ENCODE results near the gene OR1N2.

DNA sequence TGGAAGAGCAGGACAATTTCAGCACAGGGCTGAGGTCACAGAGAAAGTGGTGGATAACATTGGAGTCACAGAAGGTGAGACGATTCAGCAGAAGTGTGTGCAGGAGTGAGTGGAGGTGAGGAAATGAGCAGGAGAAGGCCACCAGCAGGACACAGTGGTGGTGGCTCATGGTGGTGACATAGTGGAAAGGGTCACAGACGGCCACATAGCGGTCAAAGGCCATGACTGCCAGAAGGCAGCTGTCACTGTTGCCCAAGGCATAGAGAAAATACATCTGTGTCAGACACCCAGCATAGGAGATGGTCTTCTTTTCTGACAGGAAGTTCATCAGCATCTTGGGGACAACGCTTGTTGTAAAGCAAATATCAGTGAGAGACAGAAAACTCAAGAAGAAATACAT, 15.0 kb downstream of the OR1N2 start:
- TF ChIP-seq, protein P1, sequence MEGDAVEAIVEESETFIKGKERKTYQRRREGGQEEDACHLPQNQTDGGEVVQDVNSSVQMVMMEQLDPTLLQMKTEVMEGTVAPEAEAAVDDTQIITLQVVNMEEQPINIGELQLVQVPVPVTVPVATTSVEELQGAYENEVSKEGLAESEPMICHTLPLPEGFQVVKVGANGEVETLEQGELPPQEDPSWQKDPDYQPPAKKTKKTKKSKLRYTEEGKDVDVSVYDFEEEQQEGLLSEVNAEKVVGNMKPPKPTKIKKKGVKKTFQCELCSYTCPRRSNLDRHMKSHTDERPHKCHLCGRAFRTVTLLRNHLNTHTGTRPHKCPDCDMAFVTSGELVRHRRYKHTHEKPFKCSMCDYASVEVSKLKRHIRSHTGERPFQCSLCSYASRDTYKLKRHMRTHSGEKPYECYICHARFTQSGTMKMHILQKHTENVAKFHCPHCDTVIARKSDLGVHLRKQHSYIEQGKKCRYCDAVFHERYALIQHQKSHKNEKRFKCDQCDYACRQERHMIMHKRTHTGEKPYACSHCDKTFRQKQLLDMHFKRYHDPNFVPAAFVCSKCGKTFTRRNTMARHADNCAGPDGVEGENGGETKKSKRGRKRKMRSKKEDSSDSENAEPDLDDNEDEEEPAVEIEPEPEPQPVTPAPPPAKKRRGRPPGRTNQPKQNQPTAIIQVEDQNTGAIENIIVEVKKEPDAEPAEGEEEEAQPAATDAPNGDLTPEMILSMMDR (conservative IDR thresholded peaks at IDR 0.05) = no peak
- TF ChIP-seq ZFX (IDR thresholded peaks at IDR 0.05) = no peak
